Kidney (tissue), 14 donors: ENCODE results near the gene COLGALT1. TPM values are rescaled to one million over a fixed set of nuclear protein-coding genes. Genes with fewer than 3 reads are reported as not detected.
"Not testable (repeated sequence)": the region's sequence is repeated elsewhere in the genome, so short reads cannot be mapped to it uniquely, and the experiment has no call there.

Experiments used
- DNase-seq, 5 donors: peaks; one replicate each; pipeline ENCODE4 v3.0.0-alpha.2; 2013 to 2020
- FAIRE-seq: peaks from 2 replicates; lab custom pipeline; 2012; peaks lifted over from hg19 to GRCh38; lab: Jason Lieb, UNC
- H3K27ac ChIP-seq, 2 donors: one replicate each; pipeline ENCODE4 v1.7.0; 2013; ENCODE audit warnings: low read depth in 2 of 2, low read length in 2 of 2, inconsistent platforms in 1 of 2
- H3K27me3 ChIP-seq: one replicate; pipeline ENCODE4 v1.7.1; 2013; ENCODE audit warnings: low read length, inconsistent platforms; ENCODE audit not compliant: control insufficient read depth, insufficient read depth
- H3K36me3 ChIP-seq, 3 donors: one replicate each; pipeline versions ENCODE4 v1.7.0 to v1.7.1; 2013; ENCODE audit warnings: low read length in 3 of 3, control low read depth in 1 of 3, inconsistent platforms in 1 of 3; ENCODE audit not compliant: insufficient read depth in 3 of 3, control insufficient read depth in 2 of 3
- H3K4me1 ChIP-seq, 3 donors: one replicate each; pipeline versions ENCODE4 v1.7.0 to v1.7.1; 2013; ENCODE audit warnings: low read length in 3 of 3, inconsistent platforms in 1 of 3, low read depth in 1 of 3; ENCODE audit not compliant: control insufficient read depth in 2 of 3, insufficient read depth in 2 of 3
- H3K4me3 ChIP-seq, 3 donors: one replicate each; pipeline versions ENCODE4 v1.7.0 to v1.8.1; 2013; ENCODE audit warnings: low read length in 3 of 3, control low read depth in 1 of 3, inconsistent platforms in 1 of 3
- H3K9ac ChIP-seq, 3 donors: one replicate each; pipeline versions ENCODE4 v1.7.0 to v1.7.1; 2013; ENCODE audit warnings: low read length in 3 of 3, control low read depth in 1 of 3, inconsistent platforms in 1 of 3
- H3K9me3 ChIP-seq, 3 donors: one replicate each; pipeline versions ENCODE4 v1.7.0 to v1.7.1; 2013; ENCODE audit warnings: low read length in 3 of 3, control low read depth in 1 of 3, inconsistent platforms in 1 of 3; ENCODE audit not compliant: control insufficient read depth in 2 of 3, insufficient read depth in 1 of 3
- CTCF ChIP-seq: IDR thresholded peaks from 3 replicates; pipeline ENCODE4 v1.5.1; 2012; ENCODE audit warnings: mild to moderate bottlenecking, moderate library complexity, borderline replicate concordance; ENCODE audit not compliant: insufficient read depth; ENCODE audit errors: extremely low read depth
- intact Hi-C: fragments of 100-400 bp; cut with DNase I; formaldehyde crosslinking; loops from one replicate; pipeline ENCODE4 v1.11.1; 2022
- polyA plus RNA-seq: library from polyadenylated mRNA; stranded (reverse); fragments of 350-450 nt; fragmentation: Illumina TruSeq; extraction: RNeasy Lipid Tissue Mini Kit (QIAGEN cat#74804); gene quantifications from one replicate; pipeline ENCODE4 v1.2.3, GENCODE V29; 2014; ENCODE audit warnings: low read depth, low replicate concordance; ENCODE audit not compliant: insufficient read depth
- total RNA-seq: library from RNA; stranded (reverse); fragmentation: NEBNext Ultra II Directional; extraction: Animal tissue kit (Norgen Biotek cat#: 25700); gene quantifications from one replicate; pipeline ENCODE4 v1.2.1, GENCODE V29; 2021
- donor health status: control.
- donor health status: control.
- donor health status: control.
- donor health status: control.
- donor health status: control.
- donor health status: DM: yes; HTN: yes; CAD: no.
- donor health status: Normal renal cell carcinoma (clear cell type).

The COLGALT1 gene
- total and polyA plus RNA-seq, 2 donors from 2014 or later: 23.6 to 66.2 TPM

DNA sequence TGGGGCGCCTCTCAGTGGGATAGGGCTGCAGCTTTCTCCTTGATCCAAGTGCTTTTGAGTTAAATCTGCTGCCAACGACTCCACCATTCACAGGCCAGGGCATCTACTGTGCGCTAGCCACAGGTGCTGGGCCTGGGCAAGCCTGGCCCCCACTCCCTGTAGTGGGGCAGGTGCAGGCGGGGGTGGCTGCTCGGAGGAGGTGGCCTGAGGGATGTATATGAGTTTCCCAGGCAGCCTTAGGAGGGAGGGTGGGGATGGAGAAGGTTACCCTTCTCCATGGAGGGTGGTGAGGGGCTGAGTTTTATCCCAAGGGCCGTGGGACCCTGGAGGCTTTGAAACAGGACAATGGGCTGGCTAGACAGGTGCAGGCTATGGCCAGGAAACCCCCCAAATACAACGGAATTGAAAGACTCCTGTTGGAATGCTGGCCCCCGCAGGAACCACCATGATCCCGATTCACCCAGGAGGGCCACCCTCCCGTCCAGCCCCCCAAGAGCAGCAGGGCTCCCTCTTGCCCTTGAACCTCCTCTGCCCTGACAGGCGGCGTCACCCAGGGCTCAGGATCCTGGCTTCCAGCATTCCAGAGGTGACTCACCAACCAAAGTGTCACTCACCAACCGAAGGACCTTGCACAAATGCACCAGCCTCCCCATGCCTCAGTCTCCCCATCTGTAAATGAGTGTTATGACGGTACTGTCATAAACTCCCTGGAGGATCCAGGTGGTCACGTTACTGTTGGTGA, 39.9 kb upstream of the COLGALT1 start:
- intact Hi-C loops: no loop called here
- Histone ChIP-seq H3K9me3 (peaks cover 0 to 8% (median 0%) of the 10 kb centered on the region in 3 donors), H3K27ac (no peak overlapping the region), H3K4me3 (no peak overlapping the region), H3K27me3 (no peaks in the 10 kb centered on the region), H3K9ac (no peak overlapping the region), H3K4me1 (peaks cover 0 to 8% (median 0%) of the 10 kb centered on the region in 3 donors), H3K36me3 (peaks cover 0 to 8% (median 3%) of the 10 kb centered on the region in 3 donors)
- FAIRE-seq (no peak), DNase-seq (peak in 1 of 5 donors; percentile 36)
- no peak for TF ChIP-seq CTCF

- peaks cover 0 to 8% (median 3%) of the 10 kb centered on the region in 3 donors for H3K36me3 ChIP-seq
- DNase-seq: no peak
- H3K9ac ChIP-seq: no peak overlapping the region
- peaks cover 0 to 8% (median 0%) of the 10 kb centered on the region in 3 donors for H3K9me3 ChIP-seq
- H3K27ac ChIP-seq: no peak overlapping the region
- H3K27me3 ChIP-seq: no peaks in the 10 kb centered on the region
- no peak for TF ChIP-seq CTCF
- FAIRE-seq: no peak
- intact Hi-C loops: no loop called here
- H3K4me3 ChIP-seq: no peak overlapping the region
- H3K4me1 ChIP-seq: peaks cover 0 to 2% (median 0%) of the 10 kb centered on the region in 3 donors
Measured at GRCh38 chr19:17517898-17518297, 37.6 kb upstream of the COLGALT1 start.

- FAIRE-seq, H3K27me3 ChIP-seq, H3K36me3 ChIP-seq, H3K9ac ChIP-seq, intact Hi-C loops, H3K4me3 ChIP-seq, DNase-seq, H3K9me3 ChIP-seq, H3K4me1 ChIP-seq, H3K27ac ChIP-seq: not testable (repeated sequence)
Measured at GRCh38 chr19:17518654-17519053, 36.8 kb upstream of the COLGALT1 start.

DNA sequence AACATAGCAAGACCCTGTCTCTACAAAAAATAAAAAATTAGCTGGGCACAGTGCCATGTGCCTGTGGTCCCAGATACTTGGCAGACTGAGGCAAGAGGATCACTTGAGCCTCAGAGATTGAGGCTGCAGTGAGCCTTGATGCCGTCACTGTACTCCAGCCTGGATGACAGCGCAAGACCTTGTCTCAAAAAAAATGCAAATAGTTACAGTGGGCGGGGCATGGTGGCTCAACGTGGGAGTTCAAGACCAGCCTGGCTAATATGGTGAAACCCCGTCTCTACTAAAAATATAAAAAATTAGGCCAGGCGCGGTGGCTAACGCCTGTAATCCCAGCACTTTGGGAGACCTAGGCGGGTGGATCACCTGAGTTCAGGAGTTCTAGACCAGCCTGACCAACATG, 35.5 kb upstream of the COLGALT1 start:
- no peaks in the 10 kb centered on the region for H3K27me3 ChIP-seq
- H3K9ac ChIP-seq: no peak overlapping the region
- H3K27ac ChIP-seq: no peak overlapping the region
- H3K36me3 ChIP-seq: peaks cover 0 to 8% (median 3%) of the 10 kb centered on the region in 3 donors
- H3K9me3 ChIP-seq: peaks cover 0 to 8% (median 0%) of the 10 kb centered on the region in 3 donors
- intact Hi-C loops: no loop called here
- no peak for DNase-seq
- H3K4me1 ChIP-seq: peaks cover 0 to 8% (median 0%) of the 10 kb centered on the region in 3 donors
- TF ChIP-seq CTCF: no peak
- FAIRE-seq: no peak
- no peak overlapping the region for H3K4me3 ChIP-seq
